HEK293 (cell line): ENCODE measurements around the gene C19orf12.

Source experiments
- CTCF ChIA-PET: fragments of 350-600 bp; formaldehyde crosslinking; extraction: SDS; loops from one replicate; lab custom pipeline; 2021; ENCODE audit warnings: antibody characterized with exemption; lab: Yijun Ruan, JAX
- POLR2A ChIA-PET: fragments of 300-600 bp; formaldehyde crosslinking; extraction: SDS; loops from one replicate; lab custom pipeline; 2020; ENCODE audit warnings: antibody characterized with exemption, inconsistent platforms; lab: Yijun Ruan, JAX
- H3K27ac ChIP-seq: fragments of 200-500 bp; sonication (Bioruptor generic); 2 replicates; pipeline ENCODE4 v1.5.1; 2014; ENCODE audit warnings: low read depth, low read length, control low read depth, inconsistent platforms; ENCODE audit errors: extremely low read depth
- H3K36me3 ChIP-seq, 2 experiments: fragments of 200-500 bp in 1 of 2; sonication (Bioruptor generic) in 1 of 2; 1 replicate in 1 of 2; 2 replicates in 1 of 2; pipeline ENCODE4 v1.5.1; 2014 to 2017; ENCODE audit warnings: inconsistent platforms in 2 of 2, low read length in 2 of 2; ENCODE audit not compliant: control insufficient read depth in 2 of 2, insufficient read depth in 1 of 2
- H3K4me1 ChIP-seq: fragments of 200-500 bp; sonication (Bioruptor generic); 2 replicates; pipeline ENCODE4 v1.5.1; 2014; ENCODE audit warnings: mild to moderate bottlenecking, low read length, inconsistent platforms; ENCODE audit not compliant: control insufficient read depth, insufficient read depth
- H3K4me3 ChIP-seq: 2 replicates; pipeline ENCODE4 v1.5.1; 2011; ENCODE audit warnings: low read depth, mild to moderate bottlenecking, control low read depth, low read length, moderate library complexity
- H3K9me3 ChIP-seq: fragments of 200-500 bp; sonication (Bioruptor generic); 2 replicates; pipeline ENCODE4 v1.5.1; 2014; ENCODE audit warnings: low read depth, low read length, inconsistent platforms; ENCODE audit not compliant: control insufficient read depth, insufficient read depth
- GLIS2 ChIP-seq: fragments of 450-650 bp; formaldehyde crosslinking; IDR thresholded peaks from 2 replicates; pipeline ENCODE4 v1.5.1; 2016; ENCODE audit warnings: missing biosample characterization, missing genetic modification characterization
- HOXD13 ChIP-seq: sonication (generic); formaldehyde crosslinking; IDR thresholded peaks from 2 replicates; pipeline ENCODE4 v1.8.0; 2022; ENCODE audit warnings: missing genetic modification reagents, borderline replicate concordance
- IKZF3 ChIP-seq: fragments of 450-650 bp; IDR thresholded peaks from 2 replicates; pipeline ENCODE4 v1.5.0; 2018; ENCODE audit warnings: missing biosample characterization, mild to moderate bottlenecking, missing genetic modification characterization, moderate library complexity
- KLF10 ChIP-seq: fragments of 450-650 bp; IDR thresholded peaks from 2 replicates; pipeline ENCODE4 v1.5.1; 2018; ENCODE audit warnings: missing biosample characterization, mild to moderate bottlenecking, missing genetic modification characterization
- PATZ1 ChIP-seq: fragments of 450-650 bp; formaldehyde crosslinking; IDR thresholded peaks from 2 replicates; pipeline ENCODE4 v1.5.1; 2016; ENCODE audit warnings: missing biosample characterization, missing genetic modification characterization
- ZBTB17 ChIP-seq: fragments of 450-650 bp; formaldehyde crosslinking; IDR thresholded peaks from 2 replicates; pipeline ENCODE4 v1.5.1; 2016; ENCODE audit warnings: missing biosample characterization, missing genetic modification characterization
- ZEB2 ChIP-seq: fragments of 450-650 bp; formaldehyde crosslinking; IDR thresholded peaks from 2 replicates; pipeline ENCODE4 v1.5.1; 2016; ENCODE audit warnings: missing biosample characterization, missing genetic modification characterization
- ZNF266 ChIP-seq: fragments of 450-650 bp; formaldehyde crosslinking; IDR thresholded peaks from 2 replicates; pipeline ENCODE4 v1.5.1; 2016; ENCODE audit warnings: missing biosample characterization, missing genetic modification characterization, low read depth
- ZNF335 ChIP-seq: fragments of 450-650 bp; formaldehyde crosslinking; conservative IDR thresholded peaks from 2 replicates; pipeline ENCODE4 v1.5.1; 2016; ENCODE audit warnings: missing biosample characterization, missing genetic modification characterization
- ZNF341 ChIP-seq: fragments of 450-650 bp; formaldehyde crosslinking; IDR thresholded peaks from 2 replicates; pipeline ENCODE4; 2016; ENCODE audit warnings: low read depth, missing biosample characterization, missing genetic modification characterization
- ZNF423 ChIP-seq: fragments of 450-650 bp; formaldehyde crosslinking; IDR thresholded peaks from 2 replicates; pipeline ENCODE4 v1.5.1; 2016; ENCODE audit warnings: missing biosample characterization, missing genetic modification characterization
- ZNF558 ChIP-seq: fragments of 450-650 bp; formaldehyde crosslinking; IDR thresholded peaks from 2 replicates; pipeline ENCODE4 v1.5.1; 2016; ENCODE audit warnings: missing biosample characterization, missing genetic modification characterization
- ZNF580 ChIP-seq: fragments of 450-650 bp; formaldehyde crosslinking; IDR thresholded peaks from 2 replicates; pipeline ENCODE4 v1.5.1; 2016; ENCODE audit warnings: missing biosample characterization, missing genetic modification characterization
- ZNF610 ChIP-seq: fragments of 450-650 bp; formaldehyde crosslinking; IDR thresholded peaks from 2 replicates; pipeline ENCODE4 v1.5.1; 2016; ENCODE audit warnings: missing biosample characterization, missing genetic modification characterization, borderline replicate concordance
- ZNF645 ChIP-seq: fragments of 450-650 bp; formaldehyde crosslinking; IDR thresholded peaks from 2 replicates; pipeline ENCODE4; 2016; ENCODE audit warnings: missing biosample characterization, missing genetic modification characterization
- TF ChIP-seq, protein P1 (sequence below): fragments of 450-650 bp; formaldehyde crosslinking; IDR thresholded peaks from 2 replicates; pipeline ENCODE4 v1.5.1; 2016; ENCODE audit warnings: missing biosample characterization, missing genetic modification characterization
- TF ChIP-seq, protein P2 (sequence below): fragments of 450-650 bp; formaldehyde crosslinking; conservative IDR thresholded peaks from 2 replicates; pipeline ENCODE4 v1.5.1; 2016; ENCODE audit warnings: low read depth, missing biosample characterization, missing genetic modification characterization
- TF ChIP-seq, protein P3 (sequence below): fragments of 450-650 bp; formaldehyde crosslinking; IDR thresholded peaks from 2 replicates; pipeline ENCODE4 v1.5.1; 2016; ENCODE audit warnings: missing biosample characterization, missing genetic modification characterization
- TF ChIP-seq, protein P4 (sequence below): fragments of 450-650 bp; formaldehyde crosslinking; IDR thresholded peaks from 2 replicates; pipeline ENCODE4 v1.5.1; 2016; ENCODE audit warnings: missing biosample characterization, missing genetic modification characterization

C19orf12 gene

DNA sequence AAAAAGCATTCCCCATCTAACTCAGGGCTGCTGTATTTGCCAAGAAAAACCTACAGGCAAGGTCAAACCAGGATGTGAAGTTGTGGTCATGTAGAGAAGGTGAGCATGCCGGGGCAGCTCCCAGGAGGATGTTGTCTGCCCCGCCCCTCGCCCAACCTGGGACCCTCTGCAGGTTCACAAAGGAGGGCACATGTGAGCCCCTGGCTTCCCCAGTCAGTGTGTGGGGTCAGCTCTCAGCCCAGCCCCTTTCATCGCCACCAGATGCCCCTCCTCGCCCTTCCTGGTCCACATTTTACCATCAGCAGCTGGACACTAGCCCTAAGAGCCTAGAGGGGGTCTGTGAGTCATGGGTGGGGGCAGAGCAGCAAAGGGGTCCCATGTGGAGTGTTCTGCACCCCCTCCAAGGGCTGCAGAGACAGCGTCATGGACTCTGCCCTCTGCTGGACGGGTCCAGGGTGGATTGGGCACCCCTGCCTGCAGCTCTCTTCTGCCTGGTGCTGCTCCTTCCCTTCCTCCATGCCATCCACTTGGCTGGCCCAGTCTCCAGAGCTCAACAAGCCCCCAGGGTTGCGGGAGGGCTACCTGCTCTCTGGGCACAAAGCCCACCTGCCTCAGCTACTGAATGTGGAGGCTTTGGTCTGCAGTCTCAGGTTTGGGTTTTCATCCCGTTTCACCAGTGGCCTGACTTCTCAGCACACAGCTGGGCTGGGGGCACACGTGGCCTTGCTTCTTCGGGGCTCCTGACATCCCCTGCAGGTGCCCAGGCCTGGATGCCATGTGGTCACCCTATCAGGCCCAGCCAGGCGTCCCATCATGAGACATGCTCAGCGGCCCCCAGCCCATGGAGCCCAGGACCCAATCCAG, 46.1 kb downstream of the C19orf12 start:
- peaks cover 41% of the 10 kb centered on the region for H3K4me1 ChIP-seq
- H3K4me3 ChIP-seq = no peak overlapping the region
- CTCF ChIA-PET = interaction anchor here (0.5 to 11.0 kb wide), 8 partner anchors 9 to 181 kb away, joined by 3 to 105 read pairs (median 5); partner anchors contain the start of genes C19orf12 and POP4
- POLR2A ChIA-PET = interaction anchor here (1.3 to 4.7 kb wide), 2 partner anchors 17 to 63 kb away, joined by 4 to 37 read pairs; partner anchors contain the start of gene POP4
- TF ChIP-seq ZNF423 (tag by site-specific recombination) (no peak), ZNF645 (tag by site-specific recombination) (no peak), ZNF610 (no peak), ZNF558 (no peak), ZNF341 (tag by site-specific recombination) (no peak), ZNF335 (tag by site-specific recombination) (no peak), HOXD13 (CRISPR knock-in tag) (no peak), GLIS2 (tag by site-specific recombination) (peak; percentile 62; the same call in 1 of the 2 replicates), ZNF580 (tag by site-specific recombination) (no peak), ZNF266 (0 out of 2 replicates have a peak, but pooled peaks have one; percentile 8)
- TF ChIP-seq, protein P1, sequence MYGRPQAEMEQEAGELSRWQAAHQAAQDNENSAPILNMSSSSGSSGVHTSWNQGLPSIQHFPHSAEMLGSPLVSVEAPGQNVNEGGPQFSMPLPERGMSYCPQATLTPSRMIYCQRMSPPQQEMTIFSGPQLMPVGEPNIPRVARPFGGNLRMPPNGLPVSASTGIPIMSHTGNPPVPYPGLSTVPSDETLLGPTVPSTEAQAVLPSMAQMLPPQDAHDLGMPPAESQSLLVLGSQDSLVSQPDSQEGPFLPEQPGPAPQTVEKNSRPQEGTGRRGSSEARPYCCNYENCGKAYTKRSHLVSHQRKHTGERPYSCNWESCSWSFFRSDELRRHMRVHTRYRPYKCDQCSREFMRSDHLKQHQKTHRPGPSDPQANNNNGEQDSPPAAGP = no peak
- TF ChIP-seq, protein P2, sequence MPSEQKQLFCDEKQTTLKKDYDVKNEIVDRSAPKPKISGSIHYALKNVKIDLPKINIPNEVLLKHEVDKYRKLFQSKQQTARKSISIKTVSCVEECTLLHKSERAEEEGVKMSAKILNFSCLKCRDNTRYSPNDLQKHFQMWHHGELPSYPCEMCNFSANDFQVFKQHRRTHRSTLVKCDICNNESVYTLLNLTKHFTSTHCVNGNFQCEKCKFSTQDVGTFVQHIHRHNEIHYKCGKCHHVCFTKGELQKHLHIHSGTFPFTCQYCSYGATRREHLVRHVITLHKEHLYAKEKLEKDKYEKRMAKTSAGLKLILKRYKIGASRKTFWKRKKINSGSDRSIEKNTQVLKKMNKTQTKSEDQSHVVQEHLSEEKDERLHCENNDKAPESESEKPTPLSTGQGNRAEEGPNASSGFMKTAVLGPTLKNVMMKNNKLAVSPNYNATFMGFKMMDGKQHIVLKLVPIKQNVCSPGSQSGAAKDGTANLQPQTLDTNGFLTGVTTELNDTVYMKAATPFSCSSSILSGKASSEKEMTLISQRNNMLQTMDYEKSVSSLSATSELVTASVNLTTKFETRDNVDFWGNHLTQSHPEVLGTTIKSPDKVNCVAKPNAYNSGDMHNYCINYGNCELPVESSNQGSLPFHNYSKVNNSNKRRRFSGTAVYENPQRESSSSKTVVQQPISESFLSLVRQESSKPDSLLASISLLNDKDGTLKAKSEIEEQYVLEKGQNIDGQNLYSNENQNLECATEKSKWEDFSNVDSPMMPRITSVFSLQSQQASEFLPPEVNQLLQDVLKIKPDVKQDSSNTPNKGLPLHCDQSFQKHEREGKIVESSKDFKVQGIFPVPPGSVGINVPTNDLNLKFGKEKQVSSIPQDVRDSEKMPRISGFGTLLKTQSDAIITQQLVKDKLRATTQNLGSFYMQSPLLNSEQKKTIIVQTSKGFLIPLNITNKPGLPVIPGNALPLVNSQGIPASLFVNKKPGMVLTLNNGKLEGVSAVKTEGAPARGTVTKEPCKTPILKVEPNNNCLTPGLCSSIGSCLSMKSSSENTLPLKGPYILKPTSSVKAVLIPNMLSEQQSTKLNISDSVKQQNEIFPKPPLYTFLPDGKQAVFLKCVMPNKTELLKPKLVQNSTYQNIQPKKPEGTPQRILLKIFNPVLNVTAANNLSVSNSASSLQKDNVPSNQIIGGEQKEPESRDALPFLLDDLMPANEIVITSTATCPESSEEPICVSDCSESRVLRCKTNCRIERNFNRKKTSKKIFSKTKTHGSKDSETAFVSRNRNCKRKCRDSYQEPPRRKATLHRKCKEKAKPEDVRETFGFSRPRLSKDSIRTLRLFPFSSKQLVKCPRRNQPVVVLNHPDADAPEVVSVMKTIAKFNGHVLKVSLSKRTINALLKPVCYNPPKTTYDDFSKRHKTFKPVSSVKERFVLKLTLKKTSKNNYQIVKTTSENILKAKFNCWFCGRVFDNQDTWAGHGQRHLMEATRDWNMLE (tag by site-specific recombination) = no peak
- TF ChIP-seq, protein P3, sequence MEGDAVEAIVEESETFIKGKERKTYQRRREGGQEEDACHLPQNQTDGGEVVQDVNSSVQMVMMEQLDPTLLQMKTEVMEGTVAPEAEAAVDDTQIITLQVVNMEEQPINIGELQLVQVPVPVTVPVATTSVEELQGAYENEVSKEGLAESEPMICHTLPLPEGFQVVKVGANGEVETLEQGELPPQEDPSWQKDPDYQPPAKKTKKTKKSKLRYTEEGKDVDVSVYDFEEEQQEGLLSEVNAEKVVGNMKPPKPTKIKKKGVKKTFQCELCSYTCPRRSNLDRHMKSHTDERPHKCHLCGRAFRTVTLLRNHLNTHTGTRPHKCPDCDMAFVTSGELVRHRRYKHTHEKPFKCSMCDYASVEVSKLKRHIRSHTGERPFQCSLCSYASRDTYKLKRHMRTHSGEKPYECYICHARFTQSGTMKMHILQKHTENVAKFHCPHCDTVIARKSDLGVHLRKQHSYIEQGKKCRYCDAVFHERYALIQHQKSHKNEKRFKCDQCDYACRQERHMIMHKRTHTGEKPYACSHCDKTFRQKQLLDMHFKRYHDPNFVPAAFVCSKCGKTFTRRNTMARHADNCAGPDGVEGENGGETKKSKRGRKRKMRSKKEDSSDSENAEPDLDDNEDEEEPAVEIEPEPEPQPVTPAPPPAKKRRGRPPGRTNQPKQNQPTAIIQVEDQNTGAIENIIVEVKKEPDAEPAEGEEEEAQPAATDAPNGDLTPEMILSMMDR (tag by site-specific recombination) = peak; percentile 56
- TF ChIP-seq, all 188 proteins: peak for 3
- H3K9me3 ChIP-seq = no peaks in the 10 kb centered on the region
- H3K36me3 ChIP-seq = peaks cover 4 to 5% of the 10 kb centered on the region in 2 experiments; a peak in 2 of 3 replicates
- no peak overlapping the region for H3K27ac ChIP-seq

- CTCF ChIA-PET = interaction anchor here (0.5 to 11.0 kb wide), 9 partner anchors 20 to 421 kb away, joined by 3 to 105 read pairs (median 4); partner anchors contain the start of genes C19orf12 and POP4
- TF ChIP-seq IKZF3 (no peak), ZBTB17 (tag by site-specific recombination) (peak; percentile 32; the same call in 1 of the 2 replicates), KLF10 (tag by site-specific recombination) (no peak), ZEB2 (no peak), GLIS2 (tag by site-specific recombination) (peak; percentile 43; the same call in 1 of the 2 replicates), PATZ1 (tag by site-specific recombination) (0 out of 2 replicates have a peak, but pooled peaks have one; percentile 14)
- TF ChIP-seq, protein P4, sequence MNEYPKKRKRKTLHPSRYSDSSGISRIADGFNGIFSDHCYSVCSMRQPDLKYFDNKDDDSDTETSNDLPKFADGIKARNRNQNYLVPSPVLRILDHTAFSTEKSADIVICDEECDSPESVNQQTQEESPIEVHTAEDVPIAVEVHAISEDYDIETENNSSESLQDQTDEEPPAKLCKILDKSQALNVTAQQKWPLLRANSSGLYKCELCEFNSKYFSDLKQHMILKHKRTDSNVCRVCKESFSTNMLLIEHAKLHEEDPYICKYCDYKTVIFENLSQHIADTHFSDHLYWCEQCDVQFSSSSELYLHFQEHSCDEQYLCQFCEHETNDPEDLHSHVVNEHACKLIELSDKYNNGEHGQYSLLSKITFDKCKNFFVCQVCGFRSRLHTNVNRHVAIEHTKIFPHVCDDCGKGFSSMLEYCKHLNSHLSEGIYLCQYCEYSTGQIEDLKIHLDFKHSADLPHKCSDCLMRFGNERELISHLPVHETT (tag by site-specific recombination) = no peak
Observed at GRCh38 chr19:29667901-29668341, 47.1 kb downstream of the C19orf12 start.

More at GRCh38 chr19:29667901-29668341, 47.1 kb downstream of the C19orf12 start:
- H3K36me3 ChIP-seq = peaks cover 0 to 4% of the 10 kb centered on the region in 2 experiments; a peak in 1 of 3 replicates
- no peaks in the 10 kb centered on the region for H3K9me3 ChIP-seq
- peaks cover 47% of the 10 kb centered on the region for H3K4me1 ChIP-seq
- POLR2A ChIA-PET = interaction anchor here (1.3 to 4.7 kb wide), 3 partner anchors 19 to 62 kb away, joined by 3 to 37 read pairs (median 4); partner anchors contain the start of gene POP4
- H3K4me3 ChIP-seq = no peak overlapping the region
- H3K27ac ChIP-seq = no peak overlapping the region; the same call in 1 of the 2 replicates
